ENCODE results near the gene HMCN2. TPM values are rescaled to one million over a fixed set of nuclear protein-coding genes. Genes with fewer than 3 reads are reported as not detected.

HMCN2 gene
- total and polyA plus RNA-seq, 2 experiments from 2014 or later: 0.50 to 0.54 TPM

DNA sequence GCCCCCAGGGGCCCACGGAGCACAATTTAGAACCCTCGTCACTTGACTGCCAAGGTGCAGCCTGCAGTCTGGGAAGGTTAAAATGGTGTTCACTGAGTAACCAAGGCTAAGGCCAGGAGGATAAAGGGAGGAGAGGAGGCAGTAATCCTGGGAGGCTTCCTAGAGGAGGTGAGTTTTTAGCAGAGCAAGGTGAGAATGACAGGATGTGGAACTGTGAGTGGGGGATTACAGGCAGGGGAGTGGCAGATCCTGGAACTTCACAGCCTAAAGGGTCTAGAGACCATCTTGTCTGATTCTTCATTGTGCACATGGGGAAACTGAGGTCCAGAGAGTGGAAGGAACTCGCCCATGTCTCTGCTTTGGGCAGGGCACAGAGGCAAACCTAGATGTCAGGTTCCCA lies 136.7 kb downstream of the HMCN2 start:
- Histone ChIP-seq H3K4me3 (no peak overlapping the region), H4K20me1 (ENCODE audit: insufficient read depth, poor library complexity, severe bottlenecking) (no peaks in the 10 kb centered on the region), H2AFZ (no peak overlapping the region), H3K27ac (no peak overlapping the region), H3K79me2 (no peaks in the 10 kb centered on the region), H3K4me1 (ENCODE audit: insufficient read depth) (no peaks in the 10 kb centered on the region), H3K9me2 (replicated peaks; ENCODE audit: insufficient read depth) (no peaks in the 10 kb centered on the region), H3K36me3 (replicated peaks; ENCODE audit: insufficient read depth, low read depth) (no peaks in the 10 kb centered on the region), H3K27me3 (no peaks in the 10 kb centered on the region), H3K4me2 (no peak overlapping the region), H3K9me3 (ENCODE audit: low read depth) (no peaks in the 10 kb centered on the region)
- TF ChIP-seq EZH2 (IDR thresholded peaks at IDR 0.05; ENCODE audit: borderline replicate concordance) (no peak), EZH2phosphoT487 (IDR thresholded peaks at IDR 0.05; ENCODE audit: low read depth, severe bottlenecking, unreplicated experiment) (no peak)
- TF ChIP-seq, protein P1, sequence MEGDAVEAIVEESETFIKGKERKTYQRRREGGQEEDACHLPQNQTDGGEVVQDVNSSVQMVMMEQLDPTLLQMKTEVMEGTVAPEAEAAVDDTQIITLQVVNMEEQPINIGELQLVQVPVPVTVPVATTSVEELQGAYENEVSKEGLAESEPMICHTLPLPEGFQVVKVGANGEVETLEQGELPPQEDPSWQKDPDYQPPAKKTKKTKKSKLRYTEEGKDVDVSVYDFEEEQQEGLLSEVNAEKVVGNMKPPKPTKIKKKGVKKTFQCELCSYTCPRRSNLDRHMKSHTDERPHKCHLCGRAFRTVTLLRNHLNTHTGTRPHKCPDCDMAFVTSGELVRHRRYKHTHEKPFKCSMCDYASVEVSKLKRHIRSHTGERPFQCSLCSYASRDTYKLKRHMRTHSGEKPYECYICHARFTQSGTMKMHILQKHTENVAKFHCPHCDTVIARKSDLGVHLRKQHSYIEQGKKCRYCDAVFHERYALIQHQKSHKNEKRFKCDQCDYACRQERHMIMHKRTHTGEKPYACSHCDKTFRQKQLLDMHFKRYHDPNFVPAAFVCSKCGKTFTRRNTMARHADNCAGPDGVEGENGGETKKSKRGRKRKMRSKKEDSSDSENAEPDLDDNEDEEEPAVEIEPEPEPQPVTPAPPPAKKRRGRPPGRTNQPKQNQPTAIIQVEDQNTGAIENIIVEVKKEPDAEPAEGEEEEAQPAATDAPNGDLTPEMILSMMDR (IDR thresholded peaks at IDR 0.05; ENCODE audit: poor library complexity): no peak
- WGBS (ENCODE audit: low lambda C conversion rate, missing lambda C conversion rate): 93% methylated on average over 3 of the region's 3 CpGs
- no peak for DNase-seq (ENCODE audit: low spot score)

DNA sequence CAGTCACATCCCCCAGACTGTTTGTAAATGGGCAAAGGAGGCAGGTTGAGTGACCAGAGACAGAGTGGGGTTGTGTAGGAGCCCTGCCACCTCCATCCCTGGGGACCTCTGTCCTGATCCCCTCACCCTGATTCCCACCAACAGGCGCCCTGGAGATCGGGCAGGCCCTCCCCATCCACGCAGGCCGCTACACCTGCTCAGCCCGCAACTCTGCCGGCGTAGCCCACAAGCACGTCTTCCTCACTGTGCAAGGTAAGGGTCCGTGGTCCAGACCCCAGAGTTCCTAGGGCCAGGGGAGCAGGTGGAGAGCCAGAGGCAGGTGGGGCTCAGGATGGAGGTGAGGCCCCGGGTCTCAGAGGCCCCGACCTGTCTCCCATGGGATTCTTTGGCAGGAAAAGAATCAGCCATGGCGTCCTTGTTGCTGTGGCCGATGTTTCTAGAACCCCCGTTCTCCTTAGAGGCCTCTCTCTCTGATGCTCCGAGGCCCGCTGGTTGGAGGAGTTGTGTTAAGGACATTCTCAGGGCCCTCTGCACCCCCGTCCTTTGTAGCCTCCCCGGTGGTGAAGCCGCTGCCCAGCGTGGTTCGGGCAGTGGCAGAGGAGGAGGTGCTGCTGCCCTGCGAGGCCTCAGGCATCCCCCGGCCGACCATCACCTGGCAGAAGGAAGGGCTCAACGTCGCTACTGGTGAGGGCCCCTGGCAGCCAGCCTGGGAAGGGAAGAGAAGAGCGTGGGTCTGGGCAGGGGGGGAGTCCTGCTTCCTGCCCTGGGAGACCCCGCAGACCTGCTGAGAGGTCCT lies 137.3 kb downstream of the HMCN2 start:
- Histone ChIP-seq H3K27me3 (no peaks in the 10 kb centered on the region), H3K4me1 (ENCODE audit: insufficient read depth) (no peaks in the 10 kb centered on the region), H3K27ac (no peak overlapping the region), H3K36me3 (replicated peaks; ENCODE audit: insufficient read depth, low read depth) (no peaks in the 10 kb centered on the region), H4K20me1 (ENCODE audit: insufficient read depth, poor library complexity, severe bottlenecking) (no peaks in the 10 kb centered on the region), H3K4me3 (no peak overlapping the region), H3K9me2 (replicated peaks; ENCODE audit: insufficient read depth) (no peaks in the 10 kb centered on the region), H2AFZ (no peak overlapping the region), H3K79me2 (no peaks in the 10 kb centered on the region), H3K4me2 (no peak overlapping the region), H3K9me3 (ENCODE audit: low read depth) (no peaks in the 10 kb centered on the region)
- DNase-seq (ENCODE audit: low spot score): no peak
- WGBS (ENCODE audit: low lambda C conversion rate, missing lambda C conversion rate): 86% methylated on average over 25 of the region's 28 CpGs
- TF ChIP-seq EZH2phosphoT487 (IDR thresholded peaks at IDR 0.05; ENCODE audit: low read depth, severe bottlenecking, unreplicated experiment) (no peak), EZH2 (IDR thresholded peaks at IDR 0.05; ENCODE audit: borderline replicate concordance) (no peak)
- TF ChIP-seq, protein P1 (IDR thresholded peaks at IDR 0.05; ENCODE audit: poor library complexity): no peak

DNA sequence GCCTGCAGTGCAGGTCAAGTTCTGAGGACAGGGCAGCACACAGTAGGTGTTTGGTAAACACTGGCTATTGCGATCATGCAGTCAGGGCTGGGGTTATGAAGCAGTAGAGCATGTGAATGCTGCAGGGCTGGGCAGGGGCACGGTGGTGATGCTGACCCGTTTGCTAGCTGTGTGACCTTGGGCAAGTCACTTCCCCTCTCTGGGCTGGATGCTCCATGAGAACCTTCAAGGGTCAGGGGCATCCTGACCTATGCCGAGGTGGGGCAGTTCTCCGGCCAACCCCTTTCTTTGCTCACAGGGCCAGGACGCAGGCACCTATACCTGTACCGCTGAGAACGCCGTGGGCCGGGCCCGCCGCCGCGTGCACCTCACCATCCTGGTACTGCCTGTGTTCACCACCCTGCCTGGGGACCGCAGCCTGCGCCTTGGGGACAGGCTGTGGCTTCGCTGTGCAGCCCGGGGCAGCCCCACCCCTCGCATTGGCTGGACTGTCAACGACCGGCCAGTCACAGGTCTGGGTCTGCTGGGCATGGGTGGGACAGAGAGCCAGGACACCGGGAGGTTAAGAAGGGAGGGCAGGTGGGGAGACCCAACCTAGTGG lies 140.2 kb downstream of the HMCN2 start:
- Histone ChIP-seq H3K9me2 (replicated peaks; ENCODE audit: insufficient read depth) (no peaks in the 10 kb centered on the region), H2AFZ (no peak overlapping the region), H3K27me3 (no peaks in the 10 kb centered on the region), H4K20me1 (ENCODE audit: insufficient read depth, poor library complexity, severe bottlenecking) (no peaks in the 10 kb centered on the region), H3K36me3 (replicated peaks; ENCODE audit: insufficient read depth, low read depth) (no peaks in the 10 kb centered on the region), H3K27ac (no peak overlapping the region), H3K79me2 (no peaks in the 10 kb centered on the region), H3K4me2 (no peak overlapping the region), H3K4me3 (no peak overlapping the region), H3K9me3 (ENCODE audit: low read depth) (no peaks in the 10 kb centered on the region), H3K4me1 (ENCODE audit: insufficient read depth) (no peaks in the 10 kb centered on the region)
- DNase-seq (ENCODE audit: low spot score): no peak
- WGBS (ENCODE audit: low lambda C conversion rate, missing lambda C conversion rate): 93% methylated on average over 22 of the region's 22 CpGs
- TF ChIP-seq EZH2phosphoT487 (IDR thresholded peaks at IDR 0.05; ENCODE audit: low read depth, severe bottlenecking, unreplicated experiment): no peak
- TF ChIP-seq, protein P1 (IDR thresholded peaks at IDR 0.05; ENCODE audit: poor library complexity): no peak
- TF ChIP-seq EZH2 (IDR thresholded peaks at IDR 0.05; ENCODE audit: borderline replicate concordance): no peak

All from hepatocyte (in vitro differentiated cells).